GM21528 (cell line): ENCODE measurements around the gene RRP12.
A peak's percentile ranks its signal among the peaks of the same experiment; 100 is the strongest.
"Not testable (repeated sequence)": the region's sequence is repeated elsewhere in the genome, so short reads cannot be mapped to it uniquely, and the experiment has no call there.

ENCODE experiments used
- ATAC-seq: cut with Tn5 transposase; IDR thresholded peaks from one replicate; pipeline ENCODE4 v1.9.1; 2021; ENCODE audit warnings: mild to moderate bottlenecking, moderate library complexity; ENCODE audit not compliant: unreplicated experiment, low FRiP score

RRP12 gene

GRCh38 chr10:97400665-97401454 lies at the start of gene RRP12:
RRP12 (minus strand) TSS chr10:97401340; CDS start chr10:97401231, 109 bp downstream.
- peak; percentile 95 for ATAC-seq

GRCh38 chr10:97450828-97451227 lies 49.7 kb upstream of the RRP12 start:
- ATAC-seq = no peak

- ATAC-seq = peak; percentile 93
Observed at GRCh38 chr10:97445722-97446639, 44.8 kb upstream of the RRP12 start, which contains the start of the genes EXOSC1 and ZDHHC16. EXOSC1 (minus strand) TSS chr10:97446006; CDS start chr10:97445985, 21 bp downstream. ZDHHC16 (plus strand) TSS chr10:97446175; CDS start chr10:97451676, 5,501 bp downstream.

DNA sequence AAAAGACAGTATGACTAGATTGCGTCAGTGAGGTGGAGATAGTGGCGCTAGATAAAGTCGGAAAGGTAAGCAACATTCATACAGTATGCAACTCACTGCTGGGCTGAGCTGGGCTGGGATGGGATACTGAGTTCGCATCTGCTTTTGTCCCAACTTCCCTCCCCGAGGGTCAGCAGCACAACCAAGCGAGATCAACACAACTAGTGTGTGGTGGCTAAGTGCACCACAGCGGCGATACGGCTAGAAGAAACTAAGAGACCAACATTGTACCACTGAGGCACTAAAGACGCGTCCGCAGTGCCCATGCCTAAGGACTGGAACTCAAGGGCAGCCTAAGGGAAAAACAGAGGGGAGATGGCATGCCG lies 44.2 kb upstream of the RRP12 start:
- peak; percentile 11 for ATAC-seq

DNA sequence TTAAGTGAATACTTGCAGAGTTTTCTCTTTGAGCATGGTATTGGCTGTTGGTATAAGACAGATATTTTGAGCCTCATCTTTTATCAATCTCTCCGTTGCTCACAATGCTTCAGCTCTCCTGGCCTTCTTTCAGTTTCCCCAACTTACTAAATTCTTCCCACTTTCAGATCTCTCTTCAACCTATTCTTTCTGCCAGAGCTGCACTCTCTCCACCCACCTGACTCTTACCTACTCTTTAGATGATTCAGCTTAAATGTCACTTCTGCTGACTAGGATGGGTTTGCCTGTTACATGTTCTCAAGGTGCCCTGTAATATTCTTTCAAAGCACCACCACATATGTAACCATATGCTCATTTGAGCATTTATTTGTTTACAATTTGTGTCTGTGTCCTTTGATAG lies 43.1 kb upstream of the RRP12 start:
- ATAC-seq = no peak

DNA sequence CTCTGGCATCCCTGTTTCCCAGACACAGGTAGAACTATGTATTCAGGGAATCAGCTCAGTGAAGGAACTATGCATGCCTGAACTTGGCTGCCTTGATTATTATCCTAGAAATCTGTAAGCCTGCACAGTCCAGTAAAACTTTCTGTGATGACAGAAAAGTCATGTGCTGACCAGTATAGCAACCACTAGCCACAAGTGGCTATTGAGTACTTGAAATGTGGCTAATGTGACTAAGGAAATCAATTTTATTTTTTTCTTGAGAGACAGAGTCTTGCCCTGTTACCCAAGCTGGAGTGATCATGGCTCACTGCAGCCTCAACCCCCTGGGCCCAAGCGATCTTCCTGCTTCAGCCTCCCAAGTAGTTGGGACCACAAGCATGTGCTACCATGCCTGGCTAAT lies 41.1 kb upstream of the RRP12 start:
- no peak for ATAC-seq

- ATAC-seq = no peak
Observed at GRCh38 chr10:97435211-97435610, 34.1 kb upstream of the RRP12 start.

GRCh38 chr10:97434557-97434956 lies 33.4 kb upstream of the RRP12 start:
- no peak for ATAC-seq

DNA sequence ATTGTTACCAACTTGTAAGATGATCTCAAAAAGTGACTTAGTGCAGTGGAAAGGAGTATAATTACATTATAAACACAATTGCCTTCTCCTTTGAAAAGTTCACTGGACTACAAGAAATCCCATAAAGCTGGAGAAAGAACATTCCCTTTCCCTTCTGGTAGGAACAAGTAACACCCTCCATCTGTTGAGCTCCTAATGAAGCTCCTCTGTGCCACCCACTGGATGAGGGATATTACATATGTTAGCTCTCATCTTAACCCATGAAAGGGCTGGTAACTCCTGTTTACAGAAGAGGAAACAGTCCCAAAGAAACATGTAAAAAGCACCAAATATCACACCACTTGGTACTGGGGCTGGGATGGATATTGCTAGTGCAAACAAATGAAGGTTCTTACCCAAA lies 32.9 kb upstream of the RRP12 start:
- ATAC-seq = no peak

GRCh38 chr10:97428572-97428981 lies 27.4 kb upstream of the RRP12 start:
- no peak for ATAC-seq

- ATAC-seq = no peak
Observed at GRCh38 chr10:97427571-97428179, 26.5 kb upstream of the RRP12 start.

DNA sequence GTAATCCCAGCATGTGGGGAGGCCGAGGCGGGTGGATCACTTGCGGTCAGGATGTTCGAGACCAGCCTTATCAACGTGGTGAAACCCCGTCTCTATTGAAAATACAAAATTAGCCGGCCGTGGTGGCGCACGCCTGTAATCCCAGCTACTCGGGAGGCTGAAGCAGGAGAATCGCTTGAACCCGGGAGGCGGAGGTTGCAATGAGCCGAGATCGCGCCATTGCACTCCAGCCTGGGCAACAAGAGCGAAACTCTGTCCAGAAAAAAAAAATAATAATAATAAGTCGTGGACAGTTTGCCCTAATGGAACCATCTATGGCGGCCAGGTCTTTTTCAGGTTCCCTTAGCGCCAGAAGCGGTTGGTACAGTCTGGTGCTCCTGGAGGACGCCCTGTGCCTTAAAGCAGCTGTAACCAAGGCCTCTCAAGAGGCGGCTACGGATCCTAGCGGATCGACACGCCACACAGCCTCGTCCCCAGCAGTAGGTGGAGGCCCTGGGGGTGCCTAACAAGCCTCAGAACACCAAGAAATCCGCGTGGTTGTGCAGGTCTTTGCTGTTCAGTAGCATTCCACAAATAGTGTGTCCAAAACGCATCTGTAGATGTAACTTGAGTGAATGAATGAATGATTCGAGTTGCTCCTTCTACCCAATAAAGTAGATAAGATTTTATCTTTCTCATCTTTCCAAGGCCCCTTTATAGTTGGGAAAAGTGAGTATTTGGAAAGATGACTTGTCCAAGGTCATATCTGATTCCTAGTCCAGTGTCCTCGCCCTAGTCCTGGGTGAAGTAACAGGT lies 25.8 kb upstream of the RRP12 start:
- no peak for ATAC-seq

- peak; percentile 73 for ATAC-seq
Observed at GRCh38 chr10:97425964-97426775, 25.0 kb upstream of the RRP12 start, which contains the start of gene PGAM1. PGAM1 (plus strand) TSS chr10:97426191; CDS start chr10:97426308, 117 bp downstream.

DNA sequence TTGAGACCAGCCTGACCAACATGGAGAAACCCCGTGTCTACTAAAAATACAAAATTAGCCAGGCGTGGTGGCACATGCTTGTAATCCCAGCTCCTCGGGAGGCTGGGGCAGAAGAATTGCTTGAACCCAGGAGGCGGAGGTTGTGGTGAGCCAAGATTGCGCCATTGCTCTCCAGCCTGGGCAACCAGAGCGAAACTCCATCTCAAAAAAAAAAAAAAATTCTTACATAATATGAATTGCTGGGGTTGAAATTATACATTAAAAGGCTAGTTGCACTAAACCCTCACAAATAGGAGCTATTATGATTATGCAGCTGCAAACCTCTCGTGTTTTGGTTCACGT lies 22.6 kb upstream of the RRP12 start:
- not testable (repeated sequence) for ATAC-seq

GRCh38 chr10:97416565-97416964 lies 15.4 kb upstream of the RRP12 start:
- no peak for ATAC-seq

DNA sequence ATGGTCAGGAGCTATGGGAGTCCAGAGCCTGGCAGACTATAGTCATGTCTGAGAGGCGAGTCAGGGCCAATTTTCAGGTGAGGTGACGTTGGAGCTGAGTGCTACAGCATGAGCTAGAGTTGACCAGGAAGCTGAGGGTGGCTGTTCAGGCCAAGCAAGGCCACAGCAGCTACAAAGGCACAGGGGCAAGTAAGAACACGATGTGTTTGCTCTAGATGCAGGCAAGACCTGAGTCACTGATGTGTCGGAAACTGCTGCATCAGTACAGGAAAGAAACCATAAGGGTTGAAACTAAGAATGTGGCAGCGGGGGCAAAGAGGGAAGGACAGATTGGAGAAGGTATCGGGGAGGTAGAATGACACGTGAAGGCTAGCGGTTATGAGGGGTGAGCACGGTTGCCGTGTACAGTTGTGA lies 11.8 kb upstream of the RRP12 start:
- no peak for ATAC-seq

- no peak for ATAC-seq
Observed at GRCh38 chr10:97411406-97411805, 10.3 kb upstream of the RRP12 start.

- ATAC-seq = no peak
Observed at GRCh38 chr10:97408496-97408992, 7.4 kb upstream of the RRP12 start.

DNA sequence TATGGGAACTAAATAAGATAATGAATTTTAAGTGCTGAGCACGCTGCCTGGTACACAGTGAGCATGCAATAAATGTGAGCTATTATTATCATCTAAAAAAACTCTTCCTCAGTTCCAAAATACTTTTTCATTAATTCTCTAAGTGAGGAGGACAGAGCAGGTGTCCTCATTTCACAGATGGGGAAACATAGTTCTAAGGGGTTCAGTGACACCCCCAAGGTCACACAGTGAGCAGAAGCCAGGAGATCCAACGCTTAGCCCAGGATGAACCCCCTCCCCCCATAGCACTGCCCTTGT lies 6.8 kb upstream of the RRP12 start:
- ATAC-seq = no peak
